ENCODE results near the gene MBL2.

MBL2 gene

GRCh38 chr10:52774600-52775106 lies 2.1 kb upstream of the MBL2 start:
- TF ChIP-seq, protein P1, sequence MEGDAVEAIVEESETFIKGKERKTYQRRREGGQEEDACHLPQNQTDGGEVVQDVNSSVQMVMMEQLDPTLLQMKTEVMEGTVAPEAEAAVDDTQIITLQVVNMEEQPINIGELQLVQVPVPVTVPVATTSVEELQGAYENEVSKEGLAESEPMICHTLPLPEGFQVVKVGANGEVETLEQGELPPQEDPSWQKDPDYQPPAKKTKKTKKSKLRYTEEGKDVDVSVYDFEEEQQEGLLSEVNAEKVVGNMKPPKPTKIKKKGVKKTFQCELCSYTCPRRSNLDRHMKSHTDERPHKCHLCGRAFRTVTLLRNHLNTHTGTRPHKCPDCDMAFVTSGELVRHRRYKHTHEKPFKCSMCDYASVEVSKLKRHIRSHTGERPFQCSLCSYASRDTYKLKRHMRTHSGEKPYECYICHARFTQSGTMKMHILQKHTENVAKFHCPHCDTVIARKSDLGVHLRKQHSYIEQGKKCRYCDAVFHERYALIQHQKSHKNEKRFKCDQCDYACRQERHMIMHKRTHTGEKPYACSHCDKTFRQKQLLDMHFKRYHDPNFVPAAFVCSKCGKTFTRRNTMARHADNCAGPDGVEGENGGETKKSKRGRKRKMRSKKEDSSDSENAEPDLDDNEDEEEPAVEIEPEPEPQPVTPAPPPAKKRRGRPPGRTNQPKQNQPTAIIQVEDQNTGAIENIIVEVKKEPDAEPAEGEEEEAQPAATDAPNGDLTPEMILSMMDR (IDR thresholded peaks at IDR 0.05; ENCODE audit: extremely low read depth, insufficient read depth, missing control alignments), result no peak
- in situ Hi-C loops (cut with MboI; ENCODE audit: low pct_unique_long_range_greater_than_20kb, low sequenced_read_pairs, unreplicated experiment), result no loop called here
- DNase-seq (ENCODE audit: low spot score), result no peak

DNA sequence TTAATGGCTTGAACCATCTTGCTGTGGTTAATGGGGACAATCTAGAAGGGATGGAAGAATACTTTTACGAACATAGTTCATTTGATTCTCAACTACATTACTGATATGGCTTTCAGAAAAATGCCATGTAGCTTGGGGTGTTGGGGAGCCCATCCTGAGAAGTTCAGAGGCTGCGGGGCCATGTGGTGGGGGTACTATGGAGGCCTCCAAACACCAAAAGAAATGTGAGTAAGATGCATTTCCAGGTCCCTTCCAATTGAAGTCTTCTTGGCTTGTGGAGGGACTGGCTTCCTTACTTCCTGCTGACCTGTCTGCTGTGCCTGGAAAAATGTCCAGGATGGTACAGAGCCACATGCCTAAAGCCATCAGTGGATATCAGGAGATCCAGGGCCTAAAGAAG lies 1.6 kb upstream of the MBL2 start:
- DNase-seq (ENCODE audit: low spot score), result no peak
- in situ Hi-C loops (cut with MboI; ENCODE audit: low pct_unique_long_range_greater_than_20kb, low sequenced_read_pairs, unreplicated experiment), result no loop called here
- TF ChIP-seq, protein P1 (IDR thresholded peaks at IDR 0.05; ENCODE audit: extremely low read depth, insufficient read depth, missing control alignments), result no peak

DNA sequence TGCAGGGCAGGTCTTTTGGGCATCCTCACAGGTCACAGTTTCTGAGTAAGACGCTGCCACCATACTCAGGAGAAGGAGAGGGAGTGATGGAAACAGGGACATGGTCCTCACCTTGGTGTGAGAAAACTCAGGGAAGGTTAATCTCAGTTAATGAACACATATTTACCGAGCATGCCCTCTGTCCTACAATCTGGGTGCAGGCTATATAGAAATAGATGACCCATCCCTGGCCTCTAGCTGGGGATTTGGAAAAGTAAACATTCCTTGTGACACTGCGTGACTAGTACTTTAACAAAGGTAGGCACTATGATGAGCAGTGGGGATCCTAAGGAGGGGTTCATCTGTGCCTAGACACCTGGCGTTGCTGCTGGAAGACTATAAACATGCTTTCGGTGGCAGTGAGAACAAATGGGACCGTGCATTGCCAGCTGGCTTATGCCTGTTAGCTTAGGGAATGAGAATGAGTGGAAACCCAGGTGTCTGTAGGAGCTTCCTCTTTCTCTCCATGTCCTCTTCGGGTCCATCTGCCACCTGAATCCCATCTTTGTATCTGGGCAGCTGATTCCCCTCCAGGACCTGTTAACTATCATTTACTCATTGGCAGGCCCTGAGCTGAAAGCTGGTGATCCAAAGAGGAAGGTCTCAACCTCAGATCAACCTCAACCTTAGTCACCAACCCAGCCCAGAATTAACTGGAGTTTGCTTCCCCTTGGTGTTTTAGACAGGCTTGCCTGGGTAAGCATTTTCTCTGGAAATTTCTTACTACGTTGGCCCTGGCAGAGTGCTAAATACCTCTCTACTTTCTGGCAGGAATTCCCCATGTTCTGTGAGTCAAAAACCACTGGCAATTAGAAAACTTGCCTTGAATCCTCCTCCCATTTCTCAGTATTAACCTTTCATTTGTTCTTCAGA lies 794 bp downstream of the MBL2 start:
- TF ChIP-seq, protein P1 (IDR thresholded peaks at IDR 0.05; ENCODE audit: extremely low read depth, insufficient read depth, missing control alignments), result no peak
- in situ Hi-C loops (cut with MboI; ENCODE audit: low pct_unique_long_range_greater_than_20kb, low sequenced_read_pairs, unreplicated experiment), result no loop called here
- DNase-seq (ENCODE audit: low spot score), result no peak

DNA sequence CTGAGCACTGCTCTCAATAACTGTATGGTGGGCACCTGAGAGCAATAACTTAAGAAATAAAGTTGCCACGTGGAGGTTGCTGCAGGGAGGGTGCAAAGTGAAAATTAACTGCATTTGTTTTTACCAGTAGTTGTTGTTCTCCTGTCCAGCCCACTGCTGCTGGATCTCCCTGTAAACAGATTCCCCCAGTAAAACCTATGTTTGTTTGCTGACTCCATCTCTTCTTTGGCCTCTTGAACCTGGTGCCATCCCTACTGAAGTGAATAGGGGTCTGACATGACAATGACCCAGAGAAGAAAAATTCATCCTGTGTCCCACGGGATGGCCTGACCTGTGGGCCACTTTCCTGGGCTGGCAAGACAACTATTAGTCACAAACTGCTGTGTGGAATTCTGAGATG lies 1.7 kb downstream of the MBL2 start:
- DNase-seq (ENCODE audit: low spot score), result no peak
- TF ChIP-seq, protein P1 (IDR thresholded peaks at IDR 0.05; ENCODE audit: extremely low read depth, insufficient read depth, missing control alignments), result no peak
- in situ Hi-C loops (cut with MboI; ENCODE audit: low pct_unique_long_range_greater_than_20kb, low sequenced_read_pairs, unreplicated experiment), result no loop called here

DNA sequence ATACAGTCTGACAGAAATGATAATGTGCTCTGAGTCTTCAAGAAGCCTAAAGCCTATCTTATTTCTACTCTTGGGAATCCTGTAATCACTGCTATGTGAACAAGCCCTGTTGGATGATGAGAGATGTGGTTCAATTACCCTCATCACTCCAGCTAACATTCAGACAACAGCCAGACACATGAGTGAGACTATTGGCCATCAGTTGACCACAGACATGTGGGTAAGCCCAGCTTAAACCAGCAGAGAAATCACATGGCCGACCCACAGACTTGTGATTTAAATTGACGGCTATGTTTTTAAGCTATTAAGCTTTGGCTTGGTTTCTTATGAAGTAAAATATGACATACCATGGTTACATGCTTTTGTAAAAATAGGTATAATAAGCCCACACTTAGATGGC lies 2.6 kb downstream of the MBL2 start:
- TF ChIP-seq, protein P1 (IDR thresholded peaks at IDR 0.05; ENCODE audit: extremely low read depth, insufficient read depth, missing control alignments), result no peak
- DNase-seq (ENCODE audit: low spot score), result no peak
- in situ Hi-C loops (cut with MboI; ENCODE audit: low pct_unique_long_range_greater_than_20kb, low sequenced_read_pairs, unreplicated experiment), result no loop called here

DNA sequence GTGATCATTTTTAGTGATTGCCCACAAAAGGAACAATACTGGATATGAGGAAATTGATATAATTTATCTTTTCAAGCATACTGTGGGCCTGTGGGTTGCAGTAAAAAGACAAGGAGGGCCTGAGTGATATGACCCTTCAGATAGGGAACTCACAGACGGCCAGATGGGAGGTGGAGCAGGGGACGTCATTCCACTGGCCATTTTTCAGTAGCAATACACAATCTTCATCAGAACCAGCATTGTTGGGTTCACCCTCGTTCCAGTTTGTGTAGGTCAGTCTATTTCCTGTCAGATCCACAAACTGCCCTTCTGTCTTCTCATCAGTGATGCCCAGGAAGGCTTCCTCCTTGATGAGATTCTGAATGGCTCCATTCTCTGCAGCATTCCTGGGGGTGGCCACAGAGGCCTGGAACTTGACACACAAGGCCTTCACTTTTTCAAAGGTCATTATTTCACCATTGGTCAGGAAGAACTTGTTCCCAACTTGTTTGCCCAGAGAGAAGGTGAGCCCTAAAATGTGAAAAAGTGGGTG lies 4.5 kb downstream of the MBL2 start:
- DNase-seq (ENCODE audit: low spot score), result no peak
- in situ Hi-C loops (cut with MboI; ENCODE audit: low pct_unique_long_range_greater_than_20kb, low sequenced_read_pairs, unreplicated experiment), result no loop called here
- TF ChIP-seq, protein P1 (IDR thresholded peaks at IDR 0.05; ENCODE audit: extremely low read depth, insufficient read depth, missing control alignments), result no peak
